GM04504 (cell line): ENCODE data around the gene TMPRSS11D.

Experiments used
- DNase-seq: peaks from one replicate; pipeline ENCODE4 v3.0.0-alpha.2; 2012; ENCODE audit warnings: low read depth

The TMPRSS11D gene, protein sequence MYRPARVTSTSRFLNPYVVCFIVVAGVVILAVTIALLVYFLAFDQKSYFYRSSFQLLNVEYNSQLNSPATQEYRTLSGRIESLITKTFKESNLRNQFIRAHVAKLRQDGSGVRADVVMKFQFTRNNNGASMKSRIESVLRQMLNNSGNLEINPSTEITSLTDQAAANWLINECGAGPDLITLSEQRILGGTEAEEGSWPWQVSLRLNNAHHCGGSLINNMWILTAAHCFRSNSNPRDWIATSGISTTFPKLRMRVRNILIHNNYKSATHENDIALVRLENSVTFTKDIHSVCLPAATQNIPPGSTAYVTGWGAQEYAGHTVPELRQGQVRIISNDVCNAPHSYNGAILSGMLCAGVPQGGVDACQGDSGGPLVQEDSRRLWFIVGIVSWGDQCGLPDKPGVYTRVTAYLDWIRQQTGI

DNA sequence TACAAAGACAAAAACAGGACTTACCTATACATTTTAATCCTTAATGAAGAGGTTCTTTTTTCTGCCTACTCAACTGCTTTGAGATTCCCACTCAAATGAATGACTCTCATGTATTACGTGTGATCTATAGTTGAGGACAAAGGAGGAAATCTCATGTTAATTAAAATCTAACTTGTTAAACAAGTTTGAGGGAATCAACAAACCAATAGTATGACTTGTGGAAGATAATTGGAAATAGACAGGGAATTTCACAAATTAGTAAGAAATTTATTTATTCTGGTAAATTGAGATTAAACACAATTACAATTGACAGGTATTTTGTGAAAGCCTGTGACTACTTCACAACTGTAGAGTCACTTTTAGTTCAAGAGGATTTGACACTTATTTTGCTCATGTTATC lies at the start of gene TMPRSS11D:
TMPRSS11D (minus strand) TSS at position 101 of the 400 bp plus-strand sequence; CDS start at position 32, 69 bp downstream.
- DNase-seq, result no peak

- DNase-seq, result no peak
Measured at GRCh38 chr4:67933038-67933437, 49.2 kb upstream of the TMPRSS11D start.

- DNase-seq, result no peak
Measured at GRCh38 chr4:67931256-67931655, 47.5 kb upstream of the TMPRSS11D start.

DNA sequence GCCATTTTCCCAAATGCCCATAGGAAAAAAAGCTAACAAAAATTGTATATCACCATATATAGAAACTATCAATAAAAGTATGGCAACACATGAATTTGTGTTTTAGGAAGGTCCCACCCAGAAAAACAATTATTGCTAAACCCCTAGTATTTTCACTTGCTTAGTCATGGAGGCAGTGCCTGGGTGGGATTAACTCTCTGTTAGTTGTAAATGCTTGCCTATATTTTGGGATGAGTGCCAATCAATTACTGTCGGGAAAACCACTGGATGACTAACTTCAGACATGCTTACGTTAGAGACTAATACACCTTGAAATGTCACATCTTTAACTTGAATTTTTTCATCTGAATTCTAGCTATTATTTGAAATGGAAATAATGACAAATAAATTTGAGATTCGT lies 45.6 kb upstream of the TMPRSS11D start:
- DNase-seq, result no peak

DNA sequence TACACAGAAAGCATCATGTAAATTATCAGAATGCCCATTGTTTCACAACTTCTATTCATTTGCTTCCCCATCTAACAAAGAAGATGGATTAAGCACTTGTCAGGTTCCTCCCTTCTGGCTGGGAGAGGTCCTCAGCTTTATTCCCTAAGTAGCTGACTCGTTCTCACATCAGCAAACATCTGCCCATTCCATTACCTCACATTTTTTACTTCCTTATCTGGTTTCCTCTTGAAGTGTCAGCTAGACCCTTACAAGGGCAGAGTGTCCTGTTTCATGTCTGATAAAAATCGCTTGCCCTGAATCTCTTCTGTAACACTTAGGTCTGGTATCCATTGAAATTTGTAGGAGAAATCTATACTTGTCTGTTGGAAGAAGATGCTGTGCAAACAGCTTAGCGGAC lies 44.7 kb upstream of the TMPRSS11D start:
- DNase-seq, result no peak

DNA sequence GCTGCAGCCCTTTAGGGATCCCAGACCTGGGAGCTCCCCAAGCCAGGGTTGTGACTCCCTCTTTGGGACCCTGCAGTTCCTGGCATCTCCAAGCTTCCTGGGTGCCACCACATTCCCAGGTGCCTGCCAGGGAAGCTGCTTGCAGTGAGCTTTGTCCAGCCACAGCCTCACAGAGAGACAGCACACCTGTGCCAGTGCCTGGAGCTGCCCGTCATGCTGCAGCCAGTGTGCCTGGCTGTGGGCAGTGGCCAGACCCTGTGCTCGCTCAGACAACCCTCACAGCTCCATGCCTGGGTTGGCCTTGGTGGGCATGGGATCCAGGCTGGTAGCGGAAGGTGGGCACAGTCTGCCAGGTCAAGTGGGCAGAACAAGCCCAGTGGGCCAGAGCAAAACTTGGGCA lies 43.4 kb upstream of the TMPRSS11D start:
- no peak for DNase-seq

- no peak for DNase-seq
Measured at GRCh38 chr4:67926485-67926884, 42.7 kb upstream of the TMPRSS11D start.

DNA sequence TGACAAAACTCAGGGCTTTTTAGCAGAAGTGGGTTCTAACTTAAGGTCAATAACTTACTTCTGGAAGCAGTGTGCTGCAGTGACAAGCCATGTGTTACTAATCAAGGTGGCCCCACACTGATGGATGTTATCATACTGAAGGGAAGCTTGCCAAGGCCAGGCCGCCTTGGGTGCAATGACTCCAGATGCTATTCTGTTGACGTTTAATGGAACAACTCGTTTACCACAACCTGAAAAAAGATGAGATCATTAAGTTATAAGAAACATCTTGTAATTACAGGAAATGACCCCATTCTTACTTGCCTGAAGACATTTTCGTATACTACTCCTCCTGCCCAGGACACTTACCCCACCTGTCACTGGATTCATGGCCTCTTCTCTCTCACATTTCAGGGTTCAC lies 38.9 kb upstream of the TMPRSS11D start:
- no peak for DNase-seq

- no peak for DNase-seq
Measured at GRCh38 chr4:67918428-67918827, 34.6 kb upstream of the TMPRSS11D start.

- no peak for DNase-seq
Measured at GRCh38 chr4:67915400-67915966, 31.7 kb upstream of the TMPRSS11D start.

DNA sequence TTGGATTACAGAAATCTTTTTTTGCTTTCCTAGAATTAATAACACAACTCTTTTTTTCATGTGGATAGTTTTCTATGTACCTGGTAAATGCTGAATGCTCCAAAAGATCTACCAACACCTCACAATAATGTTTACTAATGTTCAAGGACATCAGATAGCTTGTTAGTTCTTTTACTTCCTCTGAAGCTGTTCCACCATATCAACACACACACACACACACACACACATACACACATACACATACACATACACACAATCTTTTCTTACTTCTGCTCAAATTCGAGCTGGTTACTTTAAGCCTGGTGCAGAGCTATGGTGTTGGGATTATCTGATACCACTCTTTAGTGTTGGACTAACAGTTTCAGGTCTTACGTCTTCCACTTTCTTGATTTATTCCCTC lies 28.3 kb upstream of the TMPRSS11D start:
- no peak for DNase-seq

GRCh38 chr4:67911638-67912037 lies 27.8 kb upstream of the TMPRSS11D start:
- DNase-seq, result no peak

DNA sequence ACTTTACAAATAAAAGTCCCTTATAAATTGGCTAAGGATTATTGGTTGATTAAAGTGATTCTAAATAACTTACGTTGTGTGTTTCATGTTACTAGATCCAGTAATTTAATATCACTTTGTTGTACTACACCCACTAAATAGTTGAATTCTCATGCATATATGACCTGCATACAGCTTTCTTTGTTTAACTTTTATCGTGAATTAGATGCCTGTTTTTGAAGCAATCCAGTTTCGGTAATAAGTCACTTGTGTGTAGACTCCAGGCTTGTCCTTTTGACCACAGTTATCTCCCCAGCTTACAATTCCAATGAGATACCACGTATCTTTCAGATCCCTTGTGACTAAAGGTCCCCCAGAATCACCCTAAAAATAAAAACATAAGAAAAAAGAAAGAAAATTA lies 27.3 kb upstream of the TMPRSS11D start:
- DNase-seq, result no peak

DNA sequence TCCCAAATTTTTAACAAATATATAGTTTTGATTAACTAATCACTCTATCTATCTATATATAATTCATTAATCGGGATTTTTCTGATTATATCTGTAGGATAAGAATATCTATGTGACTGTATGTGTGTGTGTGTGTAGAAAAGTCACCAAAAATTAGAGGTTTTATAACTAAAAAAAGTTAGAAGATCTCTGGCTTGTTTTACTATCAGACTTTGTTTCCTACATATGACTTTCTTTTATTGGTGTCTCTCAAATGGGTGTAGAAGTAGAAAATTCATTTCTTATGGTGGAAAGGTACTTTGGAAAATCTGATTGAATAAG lies 26.7 kb upstream of the TMPRSS11D start:
- DNase-seq, result no peak

DNA sequence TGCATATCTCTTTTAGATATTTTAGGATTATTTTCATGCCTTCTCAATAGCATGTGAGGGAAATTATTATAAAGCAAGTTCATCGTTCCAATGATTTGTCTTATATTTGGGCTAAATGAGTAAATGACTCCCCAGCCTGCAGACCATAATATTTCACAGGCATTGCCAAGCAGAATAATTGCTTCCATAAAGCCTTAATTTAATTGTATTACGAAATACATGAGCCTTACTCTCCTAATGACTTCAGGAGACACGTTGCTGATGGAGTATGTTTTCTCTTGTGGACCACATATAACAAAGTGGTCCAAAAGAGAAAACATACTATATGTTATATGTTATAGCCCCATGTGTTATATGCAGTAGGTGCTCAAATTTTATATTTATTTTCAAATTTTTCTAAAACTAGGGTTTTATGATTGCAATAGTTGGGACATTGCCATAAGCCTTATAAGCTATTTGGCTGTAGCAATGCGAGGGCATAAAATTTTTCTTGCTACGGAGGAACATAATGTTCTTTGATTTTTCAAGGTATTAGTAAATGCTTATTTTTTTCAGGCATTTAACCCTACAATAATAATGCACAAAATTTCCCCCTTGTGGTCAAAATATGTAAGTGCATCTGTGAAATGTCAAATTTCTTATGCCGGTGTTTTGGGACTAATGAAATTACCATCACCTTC lies 26.2 kb upstream of the TMPRSS11D start:
- DNase-seq, result no peak

GRCh38 chr4:67907650-67908049 lies 23.8 kb upstream of the TMPRSS11D start:
- no peak for DNase-seq

DNA sequence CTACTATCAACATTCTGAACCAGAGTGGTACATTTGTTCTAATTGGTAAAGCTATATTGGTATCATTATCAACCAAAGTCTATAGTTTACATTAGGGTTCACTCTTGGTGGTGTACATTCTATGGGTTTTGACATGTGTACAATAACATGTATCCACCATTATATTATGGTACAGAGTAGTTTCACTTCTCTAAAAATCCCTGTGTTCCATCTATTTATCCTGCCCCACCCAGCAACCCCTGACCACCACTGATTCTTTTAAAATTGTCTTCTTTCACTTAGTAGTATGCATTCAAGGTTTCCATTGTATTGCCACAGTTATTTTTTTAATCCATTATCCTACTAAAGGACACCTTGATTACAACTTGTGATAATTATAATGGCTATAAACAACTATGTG lies 15.3 kb upstream of the TMPRSS11D start:
- DNase-seq, result no peak

DNA sequence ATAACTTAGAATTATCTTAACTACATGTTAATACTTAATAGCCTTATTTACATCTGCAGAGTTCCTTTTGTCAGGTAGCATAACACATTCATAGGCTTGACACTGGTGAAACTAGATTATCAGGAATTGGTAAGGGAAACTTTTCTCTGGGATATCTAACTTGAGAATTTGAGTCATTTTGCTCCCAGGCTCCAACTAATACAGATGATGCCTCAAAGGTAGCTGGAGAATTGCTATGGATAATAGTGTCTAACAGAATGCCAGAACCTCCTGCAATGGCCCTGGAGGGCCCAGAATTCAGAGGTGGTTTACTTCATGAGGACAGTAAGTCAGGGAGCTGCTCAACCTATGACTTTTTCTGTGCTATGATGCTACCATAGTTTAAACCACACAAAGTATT lies 13.9 kb upstream of the TMPRSS11D start:
- DNase-seq, result no peak

GRCh38 chr4:67896421-67897065 lies 12.7 kb upstream of the TMPRSS11D start:
- no peak for DNase-seq

DNA sequence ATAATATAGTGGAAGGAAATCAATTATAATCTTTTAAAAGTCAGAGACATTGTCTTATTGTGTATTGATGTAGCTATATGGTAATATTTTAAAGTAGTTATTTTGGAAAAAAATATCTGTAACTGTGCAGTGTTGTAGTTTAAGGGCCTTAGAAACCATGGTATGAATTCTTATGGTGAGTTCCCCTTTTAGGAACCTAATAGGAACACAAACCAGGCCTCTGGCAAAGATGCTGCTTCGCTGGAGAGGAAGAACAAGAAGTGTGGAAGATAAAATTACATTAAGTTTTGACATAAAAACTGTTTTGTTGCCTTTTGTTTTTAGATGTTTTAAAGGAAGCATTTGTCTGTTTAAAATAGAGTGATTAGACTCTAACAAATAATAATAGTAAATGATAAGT lies 10.9 kb upstream of the TMPRSS11D start:
- no peak for DNase-seq

- DNase-seq, result no peak
Measured at GRCh38 chr4:67892905-67893304, 9.1 kb upstream of the TMPRSS11D start.

- DNase-seq, result no peak
Measured at GRCh38 chr4:67892253-67892652, 8.5 kb upstream of the TMPRSS11D start.

GRCh38 chr4:67891645-67892044 lies 7.8 kb upstream of the TMPRSS11D start:
- no peak for DNase-seq
